ENCODE data around the gene PITHD1.
"Not testable (repeated sequence)": the region's sequence is repeated elsewhere in the genome, so short reads cannot be mapped to it uniquely, and the experiment has no call there.

PITHD1 gene

DNA sequence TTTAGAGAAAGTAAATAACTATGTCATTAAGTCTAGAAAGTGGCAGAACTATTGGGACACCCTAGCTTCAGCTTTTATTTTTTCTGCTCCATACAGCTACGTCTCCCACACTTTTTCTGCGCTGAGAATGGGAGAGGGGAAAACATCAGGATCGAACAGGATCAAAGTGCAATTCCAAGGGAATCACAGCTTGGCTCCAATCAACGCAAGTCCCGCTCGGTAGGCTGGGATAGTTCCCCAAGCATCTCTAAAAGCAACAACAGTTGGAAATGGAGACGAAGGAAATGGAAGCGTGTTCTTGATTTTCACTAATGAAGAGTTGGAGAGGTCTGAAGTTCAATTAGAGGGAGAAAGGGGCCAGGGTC lies 46.5 kb downstream of the PITHD1 start:
- Histone ChIP-seq H3K9me3 (ENCODE audit: insufficient read depth, low read depth, low read length) (no peaks in the 10 kb centered on the region), H3K4me1 (ENCODE audit: insufficient read depth, low read length, poor library complexity, severe bottlenecking) (peaks cover 26% of the 10 kb centered on the region), H2AFZ (ENCODE audit: low read length) (peak overlapping the region; percentile 83; the same call in 1 of the 2 replicates), H3K36me3 (ENCODE audit: insufficient read depth, low read length) (no peaks in the 10 kb centered on the region), H4K20me1 (ENCODE audit: insufficient read depth, low read length, poor library complexity, severe bottlenecking) (peaks cover 3% of the 10 kb centered on the region), H3K4me2 (ENCODE audit: low read depth, low read length, poor library complexity, severe bottlenecking) (peak overlapping the region; percentile 95), H3F3A (ENCODE audit: low read depth) (no peaks in the 10 kb centered on the region), H3K9me2 (replicated peaks; ENCODE audit: low read depth, low read length) (no peaks in the 10 kb centered on the region), H3K27me3 (ENCODE audit: insufficient read depth, low read length, poor library complexity, severe bottlenecking) (no peaks in the 10 kb centered on the region), H3K9ac (ENCODE audit: low read depth, low read length, poor library complexity, severe bottlenecking) (peak overlapping the region; percentile 94), H3K4me3 (ENCODE audit: low read length, poor library complexity, severe bottlenecking) (peak overlapping the region; percentile 99), H3K79me2 (ENCODE audit: insufficient read depth, low read length) (peaks cover 18% of the 10 kb centered on the region)
- TF ChIP-seq EZH2phosphoT487 (IDR thresholded peaks at IDR 0.05; ENCODE audit: borderline replicate concordance): no peak
- TF ChIP-seq, protein P1, sequence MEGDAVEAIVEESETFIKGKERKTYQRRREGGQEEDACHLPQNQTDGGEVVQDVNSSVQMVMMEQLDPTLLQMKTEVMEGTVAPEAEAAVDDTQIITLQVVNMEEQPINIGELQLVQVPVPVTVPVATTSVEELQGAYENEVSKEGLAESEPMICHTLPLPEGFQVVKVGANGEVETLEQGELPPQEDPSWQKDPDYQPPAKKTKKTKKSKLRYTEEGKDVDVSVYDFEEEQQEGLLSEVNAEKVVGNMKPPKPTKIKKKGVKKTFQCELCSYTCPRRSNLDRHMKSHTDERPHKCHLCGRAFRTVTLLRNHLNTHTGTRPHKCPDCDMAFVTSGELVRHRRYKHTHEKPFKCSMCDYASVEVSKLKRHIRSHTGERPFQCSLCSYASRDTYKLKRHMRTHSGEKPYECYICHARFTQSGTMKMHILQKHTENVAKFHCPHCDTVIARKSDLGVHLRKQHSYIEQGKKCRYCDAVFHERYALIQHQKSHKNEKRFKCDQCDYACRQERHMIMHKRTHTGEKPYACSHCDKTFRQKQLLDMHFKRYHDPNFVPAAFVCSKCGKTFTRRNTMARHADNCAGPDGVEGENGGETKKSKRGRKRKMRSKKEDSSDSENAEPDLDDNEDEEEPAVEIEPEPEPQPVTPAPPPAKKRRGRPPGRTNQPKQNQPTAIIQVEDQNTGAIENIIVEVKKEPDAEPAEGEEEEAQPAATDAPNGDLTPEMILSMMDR (conservative IDR thresholded peaks at IDR 0.05; ENCODE audit: low read length): no peak

DNA sequence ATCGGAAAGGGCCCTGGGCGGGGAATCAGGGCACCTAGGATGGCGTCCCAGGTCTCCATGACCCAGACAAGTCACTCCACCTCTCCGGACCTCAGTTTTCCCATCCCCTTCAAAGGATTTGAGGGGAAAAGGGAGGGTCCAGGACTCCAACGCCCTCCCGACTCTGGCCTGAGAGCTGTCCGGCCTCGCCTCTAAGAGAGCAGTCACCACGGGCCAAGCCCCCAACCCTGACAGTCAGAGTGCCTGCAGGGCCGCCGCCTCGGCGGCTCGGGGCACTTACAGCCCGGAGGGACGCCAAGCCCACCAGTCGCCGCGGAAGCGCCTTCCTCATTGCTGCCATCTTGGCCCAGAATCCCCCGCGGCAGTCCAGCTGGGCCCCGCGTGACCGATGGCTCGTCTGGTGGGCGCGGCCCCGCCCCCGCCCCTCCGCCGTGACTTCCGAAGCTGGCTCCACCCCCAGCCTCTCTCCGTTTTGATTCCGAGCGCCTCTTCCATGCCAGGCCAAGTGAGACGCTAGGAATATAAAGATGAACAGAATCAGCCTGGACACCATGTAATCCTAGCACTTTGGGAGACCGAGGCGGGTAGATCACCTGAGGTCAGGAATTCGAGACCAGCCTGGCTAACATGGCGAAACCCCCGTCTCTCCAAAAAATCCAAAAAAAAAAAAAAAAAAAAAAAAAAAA lies 47.0 kb downstream of the PITHD1 start, which contains the start of gene HMGCL:
Gene HMGCL, minus strand, starts transcription at position 354 of the 686 bp plus-strand sequence. Its CDS starts 14 bp downstream, at position 340.
- no peaks in the 10 kb centered on the region for H3K9me3 ChIP-seq (ENCODE audit: insufficient read depth, low read depth, low read length)
- peaks cover 26% of the 10 kb centered on the region for H3K4me1 ChIP-seq (ENCODE audit: insufficient read depth, low read length, poor library complexity, severe bottlenecking)
- H3K9ac ChIP-seq (ENCODE audit: low read depth, low read length, poor library complexity, severe bottlenecking): peak within 1 kb of the TSS; percentile 94
- H3K4me2 ChIP-seq (ENCODE audit: low read depth, low read length, poor library complexity, severe bottlenecking): peak within 1 kb of the TSS; percentile 95
- peaks cover 18% of the 10 kb centered on the region for H3K79me2 ChIP-seq (ENCODE audit: insufficient read depth, low read length)
- H3K36me3 ChIP-seq (ENCODE audit: insufficient read depth, low read length): no peaks in the 10 kb centered on the region
- TF ChIP-seq, protein P1 (conservative IDR thresholded peaks at IDR 0.05; ENCODE audit: low read length): no peak
- TF ChIP-seq EZH2phosphoT487 (IDR thresholded peaks at IDR 0.05; ENCODE audit: borderline replicate concordance): no peak
- H3F3A ChIP-seq (ENCODE audit: low read depth): no peaks in the 10 kb centered on the region
- H3K27me3 ChIP-seq (ENCODE audit: insufficient read depth, low read length, poor library complexity, severe bottlenecking): no peaks in the 10 kb centered on the region
- no peaks in the 10 kb centered on the region for H3K9me2 ChIP-seq (replicated peaks; ENCODE audit: low read depth, low read length)
- H2AFZ ChIP-seq (ENCODE audit: low read length): peak within 1 kb of the TSS; percentile 86
- H4K20me1 ChIP-seq (ENCODE audit: insufficient read depth, low read length, poor library complexity, severe bottlenecking): peaks cover 3% of the 10 kb centered on the region
- H3K4me3 ChIP-seq (ENCODE audit: low read length, poor library complexity, severe bottlenecking): peak within 1 kb of the TSS; percentile 99

DNA sequence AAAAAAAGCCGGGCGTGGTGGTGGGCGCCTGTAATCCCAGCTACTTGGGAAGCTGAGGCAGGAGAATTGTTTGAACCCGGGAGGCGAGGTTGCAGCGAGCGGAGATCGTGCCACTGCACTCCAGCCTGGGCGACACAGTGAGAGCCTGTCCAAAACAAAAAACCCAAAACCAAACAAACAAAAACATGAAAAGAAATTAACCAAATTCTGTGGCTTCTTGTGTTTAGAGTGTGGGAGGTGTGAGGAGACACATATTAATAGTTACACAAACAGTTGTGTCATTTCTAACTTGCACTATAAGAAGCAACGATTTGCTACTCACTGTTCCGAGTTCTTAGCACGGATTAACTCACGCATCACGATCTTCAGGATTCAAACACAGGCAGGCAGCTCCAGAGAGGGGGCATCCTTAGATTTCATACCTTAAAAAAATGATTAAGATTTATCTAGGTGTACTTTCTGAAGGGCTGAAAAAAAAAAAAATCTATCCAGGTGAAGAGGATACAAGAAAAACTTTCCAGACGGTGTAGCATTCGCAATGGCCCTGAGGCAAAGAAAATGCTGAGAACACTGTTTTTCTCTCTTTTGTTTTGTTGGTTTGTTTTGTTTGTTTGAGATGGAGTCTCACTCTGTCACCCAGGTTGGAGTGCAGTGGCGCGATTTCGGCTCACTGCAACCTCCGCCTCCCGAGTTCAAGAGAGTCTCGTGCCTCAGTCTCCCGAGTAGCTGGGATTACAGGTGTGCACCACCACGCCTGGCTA lies 47.7 kb downstream of the PITHD1 start:
- Histone ChIP-seq H3K9ac (ENCODE audit: low read depth, low read length, poor library complexity, severe bottlenecking) (peak overlapping the region; percentile 94), H3K4me3 (ENCODE audit: low read length, poor library complexity, severe bottlenecking) (peak overlapping the region; percentile 99), H3K9me2 (replicated peaks; ENCODE audit: low read depth, low read length) (no peaks in the 10 kb centered on the region), H3K4me2 (ENCODE audit: low read depth, low read length, poor library complexity, severe bottlenecking) (peak overlapping the region; percentile 95), H2AFZ (ENCODE audit: low read length) (peak overlapping the region; percentile 86), H3K79me2 (ENCODE audit: insufficient read depth, low read length) (peaks cover 18% of the 10 kb centered on the region), H4K20me1 (ENCODE audit: insufficient read depth, low read length, poor library complexity, severe bottlenecking) (peaks cover 3% of the 10 kb centered on the region), H3F3A (ENCODE audit: low read depth) (no peaks in the 10 kb centered on the region), H3K4me1 (ENCODE audit: insufficient read depth, low read length, poor library complexity, severe bottlenecking) (peaks cover 26% of the 10 kb centered on the region), H3K36me3 (ENCODE audit: insufficient read depth, low read length) (no peaks in the 10 kb centered on the region), H3K27me3 (ENCODE audit: insufficient read depth, low read length, poor library complexity, severe bottlenecking) (no peaks in the 10 kb centered on the region), H3K9me3 (ENCODE audit: insufficient read depth, low read depth, low read length) (no peaks in the 10 kb centered on the region)
- no peak for TF ChIP-seq EZH2phosphoT487 (IDR thresholded peaks at IDR 0.05; ENCODE audit: borderline replicate concordance)
- TF ChIP-seq, protein P1 (conservative IDR thresholded peaks at IDR 0.05; ENCODE audit: low read length): no peak

DNA sequence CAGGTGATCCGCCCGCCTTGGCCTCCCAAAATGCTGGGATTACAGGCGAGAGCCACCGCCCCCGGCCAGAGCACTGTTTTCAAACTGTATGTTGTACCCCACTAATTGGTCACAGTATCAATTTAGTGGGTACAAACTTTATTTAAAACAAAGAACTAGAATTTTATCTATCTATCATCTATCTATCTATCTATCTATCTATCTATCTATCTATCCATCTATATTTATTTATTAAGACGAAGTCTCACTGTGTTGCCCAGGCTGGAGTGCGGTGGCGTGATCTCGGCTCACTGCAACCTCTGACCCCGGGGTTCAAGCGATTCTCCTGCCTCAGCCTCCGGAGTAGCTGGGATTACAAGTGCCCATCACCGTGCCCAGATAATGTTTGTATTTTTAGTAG lies 48.4 kb downstream of the PITHD1 start:
- H3K9me2 ChIP-seq (replicated peaks; ENCODE audit: low read depth, low read length); H3F3A ChIP-seq (ENCODE audit: low read depth); H3K9ac ChIP-seq (ENCODE audit: low read depth, low read length, poor library complexity, severe bottlenecking); H3K4me3 ChIP-seq (ENCODE audit: low read length, poor library complexity, severe bottlenecking); H4K20me1 ChIP-seq (ENCODE audit: insufficient read depth, low read length, poor library complexity, severe bottlenecking); H3K36me3 ChIP-seq (ENCODE audit: insufficient read depth, low read length); H2AFZ ChIP-seq (ENCODE audit: low read length); H3K27me3 ChIP-seq (ENCODE audit: insufficient read depth, low read length, poor library complexity, severe bottlenecking); H3K9me3 ChIP-seq (ENCODE audit: insufficient read depth, low read depth, low read length); H3K4me2 ChIP-seq (ENCODE audit: low read depth, low read length, poor library complexity, severe bottlenecking): not testable (repeated sequence)
- peaks cover 26% of the 10 kb centered on the region for H3K4me1 ChIP-seq (ENCODE audit: insufficient read depth, low read length, poor library complexity, severe bottlenecking)
- peaks cover 18% of the 10 kb centered on the region for H3K79me2 ChIP-seq (ENCODE audit: insufficient read depth, low read length)
